H9 (cell line): Measurements from ENCODE around the gene XPR1. TPM values are rescaled to one million over a fixed set of nuclear protein-coding genes. Genes with fewer than 3 reads are reported as not detected.
"Not testable (repeated sequence)": the region's sequence is repeated elsewhere in the genome, so short reads cannot be mapped to it uniquely, and the experiment has no call there.

Experiments used
- DNase-seq: peaks from one replicate; pipeline ENCODE4 v3.0.0-alpha.2; 2017
- H2AFZ ChIP-seq: one replicate; pipeline ENCODE4 v1.6.1; 2013; ENCODE audit warnings: mild to moderate bottlenecking, low read length, control low read depth, moderate library complexity
- H2AK5ac ChIP-seq: 2 replicates; pipeline ENCODE4 v1.6.1; 2013; ENCODE audit warnings: low read length, control low read depth, mixed read lengths; ENCODE audit not compliant: insufficient read length
- H2BK120ac ChIP-seq: one replicate; pipeline ENCODE4 v1.6.1; 2013; ENCODE audit warnings: low read depth, mild to moderate bottlenecking, low read length, control low read depth, inconsistent platforms; ENCODE audit not compliant: poor library complexity, severe bottlenecking
- H2BK12ac ChIP-seq: 2 replicates; pipeline ENCODE4 v1.6.1; 2013; ENCODE audit warnings: low read length, control low read depth, mixed read lengths, low read depth; ENCODE audit not compliant: insufficient read length
- H2BK15ac ChIP-seq: 2 replicates; pipeline ENCODE4 v1.6.1; 2013; ENCODE audit warnings: low read depth, low read length, control low read depth
- H2BK20ac ChIP-seq: one replicate; pipeline ENCODE4 v1.6.1; 2013; ENCODE audit warnings: low read depth, mild to moderate bottlenecking, low read length, control low read depth, inconsistent platforms; ENCODE audit not compliant: poor library complexity, severe bottlenecking
- H2BK5ac ChIP-seq: 2 replicates; pipeline ENCODE4 v1.6.1; 2013; ENCODE audit warnings: low read length, control low read depth, mixed read lengths; ENCODE audit not compliant: insufficient read length
- H3K14ac ChIP-seq: 2 replicates; pipeline ENCODE4 v1.6.1; 2013; ENCODE audit warnings: low read length, control low read depth; ENCODE audit not compliant: insufficient read depth
- H3K18ac ChIP-seq: 2 replicates; pipeline ENCODE4 v1.6.1; 2013; ENCODE audit warnings: low read depth, mild to moderate bottlenecking, mixed read lengths, low read length, control low read depth; ENCODE audit not compliant: insufficient read length
- H3K23ac ChIP-seq: 2 replicates; pipeline ENCODE4 v1.6.1; 2013; ENCODE audit warnings: low read length, control low read depth, mixed read lengths, low read depth; ENCODE audit not compliant: insufficient read length
- H3K23me2 ChIP-seq: 2 replicates; pipeline ENCODE4 v1.6.1; 2013; ENCODE audit warnings: low read depth, mild to moderate bottlenecking, mixed read lengths, low read length, control low read depth; ENCODE audit not compliant: insufficient read length, poor library complexity, severe bottlenecking
- H3K27ac ChIP-seq: 2 replicates; pipeline ENCODE4 v1.5.1; 2013; ENCODE audit warnings: low read length, control low read depth, mixed read lengths, low read depth; ENCODE audit not compliant: insufficient read length
- H3K27me3 ChIP-seq: 2 replicates; pipeline ENCODE4 v1.6.1; 2013; ENCODE audit warnings: low read length, control low read depth, inconsistent platforms; ENCODE audit not compliant: insufficient read depth
- H3K4ac ChIP-seq: 2 replicates; pipeline ENCODE4 v1.6.1; 2013; ENCODE audit warnings: low read depth, mild to moderate bottlenecking, control low read depth, inconsistent platforms, low read length, moderate library complexity
- H3K4me1 ChIP-seq: 2 replicates; pipeline ENCODE4 v1.6.1; 2013; ENCODE audit warnings: low read length, control low read depth, inconsistent platforms; ENCODE audit not compliant: insufficient read depth
- H3K4me2 ChIP-seq: 2 replicates; pipeline ENCODE4 v1.6.1; 2013; ENCODE audit warnings: low read length, control low read depth, mixed read lengths; ENCODE audit not compliant: insufficient read length, insufficient read depth
- H3K56ac ChIP-seq: 2 replicates; pipeline ENCODE4 v1.6.1; 2013; ENCODE audit warnings: low read depth, mild to moderate bottlenecking, mixed read lengths, low read length, control low read depth; ENCODE audit not compliant: insufficient read length
- H3K79me1 ChIP-seq: 2 replicates; pipeline ENCODE4 v1.6.1; 2013; ENCODE audit warnings: low read depth, mild to moderate bottlenecking, moderate library complexity, low read length, control low read depth, inconsistent platforms; ENCODE audit not compliant: insufficient read depth, poor library complexity, severe bottlenecking
- H3K79me2 ChIP-seq: 2 replicates; pipeline ENCODE4 v1.6.1; 2013; ENCODE audit warnings: low read length, control low read depth, inconsistent platforms; ENCODE audit not compliant: insufficient read depth
- H3K9ac ChIP-seq: 2 replicates; pipeline ENCODE4 v1.6.1; 2013; ENCODE audit warnings: low read length, control low read depth, mixed read lengths; ENCODE audit not compliant: insufficient read length; ENCODE audit errors: extremely low read depth
- H3K9me3 ChIP-seq: one replicate; pipeline ENCODE4 v1.6.1; 2013; ENCODE audit warnings: low read depth, low read length, inconsistent platforms; ENCODE audit not compliant: control insufficient read depth
- H3T11ph ChIP-seq: one replicate; pipeline ENCODE4 v1.6.1; 2013; ENCODE audit warnings: mild to moderate bottlenecking, low read length, control low read depth, inconsistent platforms
- H4K20me1 ChIP-seq: one replicate; pipeline ENCODE4 v1.6.1; 2013; ENCODE audit not compliant: control insufficient read depth, insufficient read length, insufficient read depth
- H4K5ac ChIP-seq: 2 replicates; pipeline ENCODE4 v1.6.1; 2013; ENCODE audit warnings: low read depth, mild to moderate bottlenecking, mixed read lengths, low read length, control low read depth; ENCODE audit not compliant: insufficient read length
- H4K8ac ChIP-seq: replicated peaks from 2 replicates; pipeline ENCODE4 v1.6.1; 2013; ENCODE audit warnings: low read length, control low read depth, mixed read lengths, low read depth; ENCODE audit not compliant: insufficient read length
- H4K91ac ChIP-seq: 2 replicates; pipeline ENCODE4 v1.6.1; 2013; ENCODE audit warnings: low read depth, mild to moderate bottlenecking, moderate library complexity, mixed read lengths, low read length, control low read depth; ENCODE audit not compliant: insufficient read length
- H3K27ac Mint-ChIP-seq, 3 experiments: 2 replicates in 2 of 3; 3 replicates in 1 of 3; pipeline ENCODE4 v1.8.0; 2020 to 2021; ENCODE audit warnings: mixed read lengths in 3 of 3, mild to moderate bottlenecking in 1 of 3, moderate library complexity in 1 of 3
- H3K27me3 Mint-ChIP-seq: 2 replicates; pipeline ENCODE4 v1.8.0; 2021; ENCODE audit warnings: low read depth, mild to moderate bottlenecking, moderate library complexity, mixed read lengths
- H3K36me3 Mint-ChIP-seq, 3 experiments: 2 replicates in 2 of 3; 3 replicates in 1 of 3; pipeline ENCODE4 v1.8.0; 2020 to 2021; ENCODE audit warnings: low read depth in 3 of 3, mixed read lengths in 3 of 3; ENCODE audit not compliant: insufficient read depth in 1 of 3
- H3K4me1 Mint-ChIP-seq, 2 experiments: 2 replicates each; pipeline ENCODE4 v1.8.0; 2020; ENCODE audit warnings: mixed read lengths in 2 of 2
- H3K4me3 Mint-ChIP-seq, 2 experiments: 2 replicates in 1 of 2; 3 replicates in 1 of 2; pipeline ENCODE4 v1.8.0; 2020 to 2021; ENCODE audit warnings: mild to moderate bottlenecking in 2 of 2, mixed read lengths in 2 of 2, moderate library complexity in 1 of 2
- H3K9me3 Mint-ChIP-seq, 2 experiments: 2 replicates in 1 of 2; 3 replicates in 1 of 2; pipeline ENCODE4 v1.8.0; 2020; ENCODE audit warnings: mild to moderate bottlenecking in 2 of 2, mixed read lengths in 2 of 2, moderate library complexity in 1 of 2
- CTCF ChIP-seq: fragments of 200-600 bp; sonication (generic); conservative IDR thresholded peaks from 3 replicates; pipeline ENCODE4 v1.8.0; 2021; ENCODE audit warnings: antibody characterized with exemption, mild to moderate bottlenecking
- WGBS: extraction: QIAGEN DNeasy Blood & Tissue Kit; methylation state at CpG from one replicate; pipeline ENCODE4 v1.1.7; 2013; ENCODE audit warnings: missing lambda C conversion rate, low lambda C conversion rate, mixed read lengths; ENCODE audit not compliant: insufficient read length; ENCODE audit errors: extremely low coverage; 5-methylcytosine and 5-hydroxymethylcytosine counted together
- total RNA-seq: library from RNA; stranded (reverse); gene quantifications from 2 replicates; pipeline ENCODE4 v1.2.1, GENCODE V29; 2021

Gene XPR1
- total RNA-seq, 1 experiment from 2014 or later, result 34.1 TPM

- H4K8ac ChIP-seq, result no peak overlapping the region
- no peaks in the 10 kb centered on the region for H3K9me3 Mint-ChIP-seq
These were observed 157.6 kb downstream of the XPR1 start for GRCh38 chr1:180789460-180789859.

GRCh38 chr1:180791152-180791551 lies 159.3 kb downstream of the XPR1 start:
- no CpG with 5 or more reads among the region's 2 CpGs for WGBS
- not testable (repeated sequence) for H2BK120ac ChIP-seq, H3K79me2 ChIP-seq, H3K4me3 Mint-ChIP-seq, H2AK5ac ChIP-seq, DNase-seq, H3T11ph ChIP-seq, H3K4me2 ChIP-seq, H3K36me3 Mint-ChIP-seq, H4K5ac ChIP-seq, H3K9ac ChIP-seq, H3K18ac ChIP-seq, H2BK20ac ChIP-seq, H3K4ac ChIP-seq, H3K27me3 Mint-ChIP-seq, H3K23ac ChIP-seq, H3K27ac ChIP-seq, H4K91ac ChIP-seq, H3K27ac Mint-ChIP-seq, H3K9me3 ChIP-seq, H3K79me1 ChIP-seq, H2BK15ac ChIP-seq, H3K56ac ChIP-seq, H3K27me3 ChIP-seq, H4K8ac ChIP-seq, H2AFZ ChIP-seq, H2BK12ac ChIP-seq, H3K14ac ChIP-seq, H3K23me2 ChIP-seq, H3K4me1 Mint-ChIP-seq, H2BK5ac ChIP-seq, H3K9me3 Mint-ChIP-seq, H4K20me1 ChIP-seq, H3K4me1 ChIP-seq

More at GRCh38 chr1:180789460-180789859, 157.6 kb downstream of the XPR1 start:
- H3K18ac ChIP-seq, result no peak overlapping the region
- no peak overlapping the region for H3K4ac ChIP-seq
- peaks cover 0 to 5% (median 5%) of the 10 kb centered on the region in 3 experiments; a peak in 3 of 7 replicates for H3K36me3 Mint-ChIP-seq
- no peak overlapping the region for H3K27ac ChIP-seq
- H3K79me1 ChIP-seq, result no peaks in the 10 kb centered on the region
- H3K27me3 Mint-ChIP-seq, result no peaks in the 10 kb centered on the region
- no peak overlapping the region for H2BK120ac ChIP-seq
- no peak overlapping the region for H3K9ac ChIP-seq
- H3K27ac Mint-ChIP-seq, result no peak overlapping the region; a peak in 1 of 7 replicates
- no peak overlapping the region for H4K91ac ChIP-seq
- no peaks in the 10 kb centered on the region for H3K23me2 ChIP-seq
- no peak overlapping the region for H4K5ac ChIP-seq
- no peak for DNase-seq
- H2AFZ ChIP-seq, result no peak overlapping the region
- H3K23ac ChIP-seq, result no peak overlapping the region
- H2BK5ac ChIP-seq, result no peak overlapping the region
- no peak overlapping the region for H2BK20ac ChIP-seq
- H2BK15ac ChIP-seq, result no peak overlapping the region
- no peak overlapping the region for H2BK12ac ChIP-seq
- H3K4me2 ChIP-seq, result no peak overlapping the region
- H3K56ac ChIP-seq, result no peak overlapping the region
- no peaks in the 10 kb centered on the region for H4K20me1 ChIP-seq
- no peak overlapping the region for H2AK5ac ChIP-seq
- H3K4me3 Mint-ChIP-seq, result no peak overlapping the region
- H3T11ph ChIP-seq, result no peak overlapping the region
- H3K79me2 ChIP-seq, result no peaks in the 10 kb centered on the region
- H3K4me1 ChIP-seq, result no peaks in the 10 kb centered on the region
- no peaks in the 10 kb centered on the region for H3K27me3 ChIP-seq
- peaks cover 0 to 2% of the 10 kb centered on the region in 2 experiments; a peak in 2 of 4 replicates for H3K4me1 Mint-ChIP-seq
- H3K9me3 ChIP-seq, result no peaks in the 10 kb centered on the region
- H3K14ac ChIP-seq, result no peak overlapping the region
- TF ChIP-seq CTCF, result no peak
